SK-N-SH treated with all-trans-retinoic acid at 6 μM for 48 hours (cell line): ENCODE data around the gene SMCHD1.

Experiments
- ARNTL ChIP-seq: fragments of 450-650 bp; formaldehyde crosslinking; IDR thresholded peaks from 2 replicates; pipeline ENCODE4 v1.5.0; 2020; ENCODE audit warnings: low read depth, mild to moderate bottlenecking, moderate library complexity, borderline replicate concordance
- CSDC2 ChIP-seq: fragments of 250-450 bp; sonication (Bioruptor Pico); IDR thresholded peaks from 2 replicates; pipeline ENCODE4 v1.5.0; 2020; ENCODE audit warnings: mild to moderate bottlenecking, moderate library complexity
- ESRRG ChIP-seq: fragments of 250-450 bp; sonication (Bioruptor Pico); IDR thresholded peaks from 2 replicates; pipeline ENCODE4 v1.6.1; 2021; ENCODE audit warnings: mild to moderate bottlenecking
- GLIS3 ChIP-seq: fragments of 250-450 bp; sonication (Bioruptor Pico); IDR thresholded peaks from 2 replicates; pipeline ENCODE4 v1.5.0; 2020; ENCODE audit warnings: mild to moderate bottlenecking, moderate library complexity
- ISL1 ChIP-seq: fragments of 250-450 bp; sonication (Bioruptor Pico); IDR thresholded peaks from 2 replicates; pipeline ENCODE4 v2.1.2; 2022; ENCODE audit warnings: mild to moderate bottlenecking, moderate library complexity
- OSR1 ChIP-seq: fragments of 250-450 bp; sonication (Bioruptor Pico); IDR thresholded peaks from 2 replicates; pipeline ENCODE4 v1.8.0; 2022; ENCODE audit warnings: moderate library complexity, mild to moderate bottlenecking, inconsistent platforms
- ZC3H10 ChIP-seq: fragments of 250-450 bp; sonication (Bioruptor Pico); IDR thresholded peaks from 2 replicates; pipeline ENCODE4 v1.5.1; 2021; ENCODE audit warnings: mild to moderate bottlenecking, moderate library complexity
- ZFP30 ChIP-seq: fragments of 450-650 bp; formaldehyde crosslinking; IDR thresholded peaks from 2 replicates; pipeline ENCODE4 v1.5.0; 2022; ENCODE audit warnings: mild to moderate bottlenecking, moderate library complexity
- ZNF70 ChIP-seq: fragments of 450-650 bp; formaldehyde crosslinking; IDR thresholded peaks from 2 replicates; pipeline ENCODE4 v1.5.0; 2020; ENCODE audit warnings: mild to moderate bottlenecking, moderate library complexity
- TF ChIP-seq, protein P1 (sequence below): fragments of 250-450 bp; sonication (Bioruptor Pico); IDR thresholded peaks from 2 replicates; pipeline ENCODE4 v1.8.0; 2020; ENCODE audit warnings: mild to moderate bottlenecking, moderate library complexity, borderline replicate concordance

DNA sequence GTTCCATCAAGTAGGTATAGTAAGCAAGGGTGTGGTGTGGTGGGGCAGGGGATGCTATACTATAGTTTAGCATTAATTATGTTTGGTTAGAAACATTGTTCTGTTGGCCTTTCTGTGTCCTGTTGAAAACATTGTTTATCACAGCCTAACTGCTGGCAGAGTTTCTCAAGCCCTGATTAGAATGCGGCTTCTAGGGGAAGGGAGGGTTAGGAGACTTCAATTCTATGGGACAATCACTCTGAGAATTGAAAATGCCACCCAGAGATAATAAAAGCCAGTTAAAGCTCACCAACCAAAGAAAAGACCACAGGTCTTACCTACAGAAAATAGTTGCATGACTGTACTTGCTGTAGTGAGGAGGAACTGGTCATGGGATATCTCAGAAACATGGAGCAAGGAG, 19.9 kb upstream of the SMCHD1 start:
- TF ChIP-seq, protein P1, sequence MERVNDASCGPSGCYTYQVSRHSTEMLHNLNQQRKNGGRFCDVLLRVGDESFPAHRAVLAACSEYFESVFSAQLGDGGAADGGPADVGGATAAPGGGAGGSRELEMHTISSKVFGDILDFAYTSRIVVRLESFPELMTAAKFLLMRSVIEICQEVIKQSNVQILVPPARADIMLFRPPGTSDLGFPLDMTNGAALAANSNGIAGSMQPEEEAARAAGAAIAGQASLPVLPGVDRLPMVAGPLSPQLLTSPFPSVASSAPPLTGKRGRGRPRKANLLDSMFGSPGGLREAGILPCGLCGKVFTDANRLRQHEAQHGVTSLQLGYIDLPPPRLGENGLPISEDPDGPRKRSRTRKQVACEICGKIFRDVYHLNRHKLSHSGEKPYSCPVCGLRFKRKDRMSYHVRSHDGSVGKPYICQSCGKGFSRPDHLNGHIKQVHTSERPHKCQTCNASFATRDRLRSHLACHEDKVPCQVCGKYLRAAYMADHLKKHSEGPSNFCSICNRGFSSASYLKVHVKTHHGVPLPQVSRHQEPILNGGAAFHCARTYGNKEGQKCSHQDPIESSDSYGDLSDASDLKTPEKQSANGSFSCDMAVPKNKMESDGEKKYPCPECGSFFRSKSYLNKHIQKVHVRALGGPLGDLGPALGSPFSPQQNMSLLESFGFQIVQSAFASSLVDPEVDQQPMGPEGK (CRISPR knock-in tag), result no peak
- TF ChIP-seq ARNTL (CRISPR knock-in tag) (no peak), ZFP30 (no peak), CSDC2 (CRISPR knock-in tag) (no peak), ZC3H10 (CRISPR knock-in tag) (no peak), GLIS3 (no peak), OSR1 (no peak), ZNF70 (CRISPR knock-in tag) (no peak), ESRRG (no peak), ISL1 (no peak)
